Brain pericyte (primary cell): ENCODE results near the gene PCK1.
"Not testable (repeated sequence)": the region's sequence is repeated elsewhere in the genome, so short reads cannot be mapped to it uniquely, and the experiment has no call there.

Experiments
- DNase-seq: peaks from one replicate; pipeline ENCODE4 v3.0.0-alpha.2; 2012; ENCODE audit warnings: low read depth, low spot score

Gene PCK1

DNA sequence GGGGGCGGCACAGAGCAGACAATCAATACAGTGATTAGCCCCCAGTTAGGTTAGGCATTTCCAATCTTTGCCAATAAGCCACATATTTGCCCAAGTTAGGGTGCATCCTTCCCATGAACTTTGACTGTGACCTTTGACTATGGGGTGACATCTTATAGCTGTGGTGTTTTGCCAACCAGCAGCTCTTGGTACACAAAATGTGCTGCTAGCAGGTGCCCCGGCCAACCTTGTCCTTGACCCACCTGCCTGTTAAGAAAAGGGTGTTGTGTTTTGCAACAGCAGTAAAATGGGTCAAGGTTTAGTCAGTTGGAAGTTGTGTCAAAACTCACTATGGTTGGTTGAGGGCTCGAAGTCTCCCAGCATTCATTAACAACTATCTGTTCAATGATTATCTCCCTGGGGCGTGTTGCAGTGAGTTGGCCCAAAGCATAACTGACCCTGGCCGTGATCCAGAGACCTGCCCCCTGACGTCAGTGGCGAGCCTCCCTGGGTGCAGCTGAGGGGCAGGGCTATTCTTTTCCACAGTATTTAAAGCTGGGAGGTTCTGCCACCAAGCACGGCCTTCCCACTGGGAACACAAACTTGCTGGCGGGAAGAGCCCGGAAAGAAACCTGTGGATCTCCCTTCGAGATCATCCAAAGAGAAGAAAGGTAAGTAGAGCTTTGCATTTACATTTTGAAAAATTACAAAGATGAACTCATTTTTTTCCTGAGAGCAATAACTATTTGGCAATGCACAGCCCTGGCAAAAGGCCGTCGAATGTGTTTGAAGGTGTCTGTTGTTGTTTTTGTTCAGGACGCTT, at the start of gene PCK1:
PCK1 (plus strand) TSS at position 557 of the 802 bp plus-strand sequence. CDS start 302 bp downstream, outside the sequence.
- no peak for DNase-seq

DNA sequence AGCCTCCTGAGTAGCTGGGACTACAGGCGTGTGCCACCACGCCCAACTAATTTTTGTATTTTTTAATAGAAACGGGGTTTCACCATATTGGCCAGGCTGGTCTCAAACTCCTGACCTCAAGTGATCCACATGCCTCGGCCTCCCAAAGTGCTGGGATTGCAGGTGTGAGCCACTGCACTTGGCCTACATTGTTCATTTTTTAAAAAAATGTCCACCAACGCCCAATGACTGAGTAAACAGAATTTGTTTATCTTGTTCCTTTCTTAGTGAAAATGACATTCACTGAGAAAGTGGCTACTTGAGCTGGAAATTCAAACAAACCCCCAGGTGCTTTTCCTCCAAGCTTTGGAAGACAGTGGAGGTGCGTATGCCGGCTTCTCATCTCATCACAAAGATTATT, 49.2 kb upstream of the PCK1 start:
- not testable (repeated sequence) for DNase-seq

DNA sequence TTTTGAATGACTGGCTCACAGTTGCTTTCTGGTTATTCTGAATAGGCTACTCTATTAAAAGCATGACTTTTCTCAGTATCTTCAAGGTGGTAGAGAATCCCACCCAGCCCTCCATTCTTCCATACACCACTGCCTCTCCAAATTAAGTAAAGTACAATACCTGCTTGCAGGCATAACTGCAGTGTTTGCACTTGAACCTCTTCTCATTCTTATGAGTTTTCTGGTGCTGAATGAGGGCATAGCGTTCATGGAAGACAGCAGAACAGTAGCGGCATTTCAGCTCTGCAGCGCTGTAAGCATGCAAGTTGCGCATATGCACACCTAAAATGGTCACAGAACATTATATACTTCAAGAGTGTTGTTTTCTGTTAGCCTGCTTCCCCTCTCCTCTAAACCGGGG, 48.5 kb upstream of the PCK1 start:
- DNase-seq = no peak

DNA sequence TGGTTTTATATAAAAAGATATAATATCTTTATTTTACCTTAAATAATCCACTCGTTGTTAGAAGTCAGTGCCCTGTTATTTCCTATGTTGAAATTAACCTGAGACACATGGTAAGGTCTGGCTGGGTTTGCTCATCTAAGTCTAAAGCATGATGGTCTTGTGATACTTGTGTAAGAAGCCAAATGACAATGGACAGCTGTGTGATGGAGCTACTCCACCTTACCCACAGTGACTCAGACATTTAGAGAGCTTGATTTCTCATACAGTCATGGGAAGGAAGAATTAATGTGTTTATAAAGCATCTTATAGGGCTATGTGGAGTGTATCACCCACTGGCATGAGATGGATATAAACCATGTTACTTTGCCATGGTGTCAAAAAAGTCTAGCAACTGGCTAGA, 47.7 kb upstream of the PCK1 start:
- DNase-seq = no peak

DNA sequence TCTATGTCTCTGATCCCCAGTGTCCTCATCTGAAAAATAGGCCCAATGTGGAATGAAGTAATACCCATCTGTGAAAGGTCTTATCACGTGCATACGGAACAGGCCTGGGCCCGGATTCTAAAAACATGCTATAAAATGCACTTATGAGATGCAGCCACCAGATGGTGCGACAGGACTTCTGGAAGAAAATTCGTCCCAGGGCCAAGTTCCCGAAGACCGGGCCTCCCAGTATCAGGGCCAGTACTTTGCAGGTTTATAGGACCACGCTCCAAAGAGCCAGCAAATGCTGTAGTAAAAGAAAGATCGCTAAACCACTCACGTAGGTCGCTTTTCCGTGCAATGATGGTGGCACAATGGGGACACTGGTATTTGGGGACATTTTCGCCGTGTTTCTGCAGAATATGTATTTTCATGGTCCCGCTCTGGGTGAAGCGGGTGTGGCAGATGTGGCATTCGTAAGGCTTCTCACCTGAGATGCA, 46.6 kb upstream of the PCK1 start:
- no peak for DNase-seq

DNA sequence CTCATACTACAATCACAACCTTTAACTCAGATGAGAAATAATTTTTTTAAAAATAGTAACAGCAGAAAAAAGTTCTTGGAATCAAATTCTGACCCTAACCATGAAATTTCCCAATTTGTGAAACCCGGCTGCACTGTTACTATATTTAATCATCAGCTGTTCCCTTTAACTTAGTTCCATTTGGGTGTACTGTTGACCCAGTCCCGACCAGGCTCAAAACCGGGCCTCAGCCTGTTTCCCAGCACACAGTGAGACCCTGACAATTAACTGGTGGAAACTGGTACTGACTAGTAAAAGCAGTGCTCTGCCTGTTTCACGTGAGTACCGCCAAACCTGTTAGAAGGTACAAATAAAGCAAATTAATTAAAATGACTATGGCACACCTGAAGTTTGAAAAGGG, 43.0 kb upstream of the PCK1 start:
- DNase-seq = no peak

DNA sequence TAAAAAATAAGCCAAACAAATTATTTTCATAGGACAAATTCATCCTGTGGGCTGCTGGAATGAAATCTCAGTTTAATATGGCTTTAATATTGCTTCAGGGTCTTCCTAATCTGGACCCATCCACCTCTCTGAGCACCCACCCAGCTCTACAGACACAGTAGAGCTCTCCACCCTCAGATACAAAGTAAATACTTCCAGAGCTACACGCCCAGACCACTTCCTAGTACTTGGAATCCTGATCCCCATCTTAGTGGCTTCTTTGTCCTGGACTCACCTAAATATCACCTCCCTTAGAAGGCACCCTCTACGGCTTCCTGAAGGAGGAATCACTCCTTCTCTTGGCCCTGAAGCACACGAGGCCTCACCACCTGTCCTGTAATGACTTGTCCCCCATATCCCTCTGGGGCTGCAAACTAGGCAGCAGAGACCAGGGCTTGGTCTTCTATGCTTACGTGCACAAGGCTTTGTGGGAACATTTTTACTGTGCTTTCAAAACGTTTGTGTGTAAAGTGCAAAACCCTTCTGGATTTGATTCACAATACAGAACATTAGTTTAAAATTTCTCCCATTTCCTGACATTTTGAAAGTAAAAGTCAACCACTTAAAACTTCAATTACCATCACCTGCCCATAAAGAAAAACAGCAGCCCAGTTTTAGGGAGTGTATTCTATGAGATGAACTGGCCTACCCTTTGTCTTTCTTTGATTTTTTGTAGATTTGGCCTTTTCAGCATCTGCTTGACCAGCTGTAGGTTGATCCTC, 38.4 kb upstream of the PCK1 start:
- no peak for DNase-seq

DNA sequence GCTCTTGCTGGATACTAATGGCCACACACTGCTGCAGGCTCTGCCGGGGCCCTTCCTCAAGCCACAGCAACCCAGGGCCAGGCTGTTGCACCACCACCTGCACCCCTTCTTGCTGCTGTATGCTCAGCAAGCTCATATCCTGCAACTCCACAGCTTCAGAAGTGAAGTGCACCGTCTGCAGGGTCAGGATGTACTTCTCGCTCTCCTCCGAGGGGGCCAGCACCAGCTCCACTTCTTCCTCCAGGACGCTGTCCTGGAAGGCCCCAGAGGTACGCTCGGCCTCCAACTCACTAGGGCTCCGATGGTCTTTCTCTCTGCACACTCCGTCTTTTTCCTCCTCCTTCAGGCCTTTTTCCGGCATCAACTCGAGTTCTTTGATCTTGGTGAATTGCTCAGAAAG, 37.1 kb upstream of the PCK1 start:
- DNase-seq = no peak

DNA sequence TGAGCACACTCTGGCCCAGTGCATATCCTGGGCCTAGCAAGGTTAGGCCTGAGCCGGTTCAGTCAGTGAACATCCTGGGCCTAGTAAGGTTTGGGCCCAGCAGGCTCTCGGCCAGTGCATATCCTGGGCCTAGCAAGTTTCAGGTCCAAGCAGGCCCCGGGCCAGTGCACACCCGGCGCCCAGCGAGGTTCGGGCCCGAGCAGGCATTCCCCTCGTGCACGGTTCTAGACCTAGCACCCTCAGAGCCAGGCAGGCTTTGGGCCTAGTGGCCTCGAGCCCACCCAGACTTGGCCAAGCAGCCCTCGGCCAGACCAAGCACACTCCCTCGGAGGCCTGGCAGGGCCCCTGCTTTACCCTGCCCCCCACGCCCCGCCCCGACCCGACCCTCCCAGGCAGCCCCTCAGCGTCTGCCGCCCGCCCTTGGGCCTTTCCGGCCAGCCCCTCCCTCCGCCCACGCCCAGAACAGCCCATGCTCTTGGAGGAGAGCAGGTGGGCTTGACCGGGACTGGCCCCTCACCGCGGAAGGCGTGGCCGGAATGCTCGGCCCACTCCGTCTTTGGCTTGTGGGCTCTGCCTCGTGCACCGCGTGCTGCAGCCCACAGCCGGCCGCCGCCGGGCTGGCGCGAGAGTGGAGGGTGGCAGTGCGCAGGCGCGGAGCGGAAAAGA, 36.3 kb upstream of the PCK1 start, which contains the start of gene CTCFL:
CTCFL (minus strand) TSS at position 630 of the 666 bp plus-strand sequence. CDS start 935 bp downstream, outside the sequence.
- no peak for DNase-seq

DNA sequence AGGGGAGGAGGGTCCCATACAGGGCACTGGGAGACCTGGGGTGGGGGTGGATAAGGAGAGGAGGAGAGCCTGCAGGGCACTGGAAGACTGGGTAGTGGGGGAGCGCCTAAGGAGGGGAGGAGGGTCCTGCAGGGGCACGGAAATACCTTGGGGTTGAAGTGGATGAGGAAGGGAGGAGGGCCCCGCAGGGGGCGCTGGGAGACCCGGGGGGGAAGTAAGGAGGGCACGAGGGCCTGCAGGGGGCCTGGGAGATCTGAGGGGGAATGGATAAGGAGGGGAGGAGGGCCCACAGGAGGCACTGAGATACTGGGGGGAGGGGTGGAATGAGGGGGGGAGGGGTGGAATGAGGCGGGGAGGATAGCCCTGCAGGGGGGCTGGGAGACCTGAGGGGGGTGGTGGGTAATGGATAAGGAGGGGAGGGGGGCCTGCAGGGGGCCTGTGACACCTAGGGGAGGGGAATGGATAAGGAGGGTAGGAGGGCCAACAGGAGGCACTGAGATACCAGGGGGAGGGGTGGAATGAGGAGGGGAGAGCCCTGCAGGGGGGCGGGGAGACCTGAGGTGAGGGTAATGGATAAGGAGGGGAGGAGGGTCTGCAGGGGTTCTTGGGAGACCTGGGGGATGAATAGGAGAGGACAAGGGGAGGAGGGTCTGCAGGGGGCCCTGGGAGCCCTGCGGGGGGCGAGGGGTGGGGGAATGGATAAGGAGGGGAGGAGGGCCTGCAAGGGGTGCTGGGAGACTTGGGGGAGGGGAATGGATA, 35.4 kb upstream of the PCK1 start:
- DNase-seq = no peak

DNA sequence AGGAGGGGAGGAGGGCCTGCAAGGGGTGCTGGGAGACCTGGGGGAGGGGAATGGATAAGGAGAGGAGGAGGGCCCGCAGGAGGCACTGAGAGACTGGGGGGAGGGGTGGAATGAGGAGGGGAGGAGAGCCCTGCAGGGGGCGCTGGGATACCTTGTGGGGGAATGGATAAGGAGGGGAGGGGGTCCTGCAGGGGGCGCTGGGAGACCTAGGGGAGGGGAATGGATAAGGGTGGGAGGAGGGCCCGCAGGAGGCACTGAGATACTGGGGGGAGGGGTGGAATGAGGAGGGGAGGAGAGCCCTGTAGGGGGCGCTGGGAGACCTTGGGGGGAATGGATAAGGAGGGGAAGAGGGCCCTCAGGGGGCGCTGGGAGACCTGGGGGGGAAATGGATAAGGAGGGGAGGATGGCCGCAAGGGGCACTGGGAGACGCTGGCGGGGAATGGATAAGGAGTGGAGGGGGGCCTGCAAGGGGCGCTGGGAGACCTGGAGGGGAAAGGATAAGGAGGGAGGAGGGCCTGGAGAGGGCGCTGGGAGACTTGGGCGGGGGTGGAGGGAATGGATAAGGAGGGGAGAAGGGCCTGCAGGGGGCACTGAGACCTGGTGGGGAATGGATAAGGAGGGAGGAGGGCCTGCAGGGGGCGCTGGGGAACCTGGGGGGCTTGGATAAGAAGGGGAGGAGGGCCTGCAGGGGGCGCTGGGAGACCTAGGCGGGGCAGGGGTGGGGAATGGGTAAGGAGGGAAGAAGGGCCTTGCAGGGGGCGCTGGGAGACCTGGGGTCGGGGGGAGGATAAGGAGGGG, 34.6 kb upstream of the PCK1 start:
- DNase-seq = no peak

DNA sequence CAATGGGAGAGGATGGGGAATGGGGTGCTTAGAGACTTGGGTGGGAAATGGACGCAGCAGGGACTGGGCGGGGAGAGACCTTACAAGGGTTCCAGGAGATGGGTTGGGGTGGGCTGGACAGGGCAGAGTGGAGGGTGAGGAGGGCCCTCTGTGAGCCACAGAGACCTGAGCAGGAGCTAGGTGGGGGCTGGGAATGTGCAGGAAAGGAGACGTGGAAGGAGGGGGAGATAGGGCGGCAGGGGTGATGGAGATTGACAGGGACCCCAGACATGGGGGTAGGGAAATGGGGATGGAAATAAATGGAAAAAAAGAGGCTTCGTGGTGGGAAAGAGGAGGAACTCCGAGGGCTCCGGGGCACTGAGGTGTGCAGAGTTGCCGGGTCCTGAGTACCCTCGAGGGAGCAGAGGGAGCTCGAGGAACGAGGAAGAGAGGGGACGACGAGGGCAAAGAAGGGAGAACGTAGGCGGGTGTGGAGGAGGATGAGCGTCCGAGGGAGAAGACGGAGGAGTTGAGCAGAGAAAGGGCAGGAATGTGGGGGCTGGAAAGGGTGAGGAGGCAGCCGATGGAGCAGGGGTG, 33.9 kb upstream of the PCK1 start:
- no peak for DNase-seq

DNA sequence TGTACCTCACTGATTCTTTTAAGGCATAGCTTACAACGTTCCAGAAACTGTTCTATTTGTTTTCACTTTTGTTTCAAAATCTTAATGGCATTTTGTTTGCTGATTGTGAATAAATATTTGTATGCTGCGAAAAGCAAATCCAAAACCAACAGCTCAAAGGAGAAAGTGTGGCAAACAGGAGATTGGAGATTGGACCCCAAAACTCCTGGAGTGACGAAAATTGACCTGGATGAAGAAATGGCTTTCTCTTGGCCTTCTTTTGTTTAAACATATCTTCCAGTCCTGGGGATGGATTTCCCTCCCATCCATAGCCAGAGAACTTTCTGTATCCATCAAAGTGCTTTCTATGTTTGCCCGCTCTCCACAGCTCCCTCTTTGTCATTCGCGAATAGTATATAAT, 33.2 kb upstream of the PCK1 start:
- DNase-seq = no peak

DNA sequence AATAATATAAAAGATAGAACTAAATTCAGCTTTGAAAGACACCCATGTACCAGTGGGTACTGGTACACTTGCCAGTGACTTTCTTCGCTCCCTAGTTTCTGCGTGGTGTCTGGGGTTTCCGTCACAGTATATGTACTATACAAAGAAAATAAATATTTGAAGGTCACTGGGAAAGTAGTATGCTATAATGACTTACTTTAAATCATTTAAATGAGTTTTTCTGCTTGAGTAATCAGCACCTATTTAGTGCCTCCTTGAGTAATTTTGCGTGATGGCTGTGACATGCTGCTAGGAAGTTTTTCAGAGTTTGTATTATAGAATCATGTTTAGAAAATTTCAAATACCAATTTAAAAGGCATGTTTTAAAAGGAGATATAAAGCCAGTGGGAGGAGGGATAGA, 32.8 kb upstream of the PCK1 start:
- DNase-seq = no peak

DNA sequence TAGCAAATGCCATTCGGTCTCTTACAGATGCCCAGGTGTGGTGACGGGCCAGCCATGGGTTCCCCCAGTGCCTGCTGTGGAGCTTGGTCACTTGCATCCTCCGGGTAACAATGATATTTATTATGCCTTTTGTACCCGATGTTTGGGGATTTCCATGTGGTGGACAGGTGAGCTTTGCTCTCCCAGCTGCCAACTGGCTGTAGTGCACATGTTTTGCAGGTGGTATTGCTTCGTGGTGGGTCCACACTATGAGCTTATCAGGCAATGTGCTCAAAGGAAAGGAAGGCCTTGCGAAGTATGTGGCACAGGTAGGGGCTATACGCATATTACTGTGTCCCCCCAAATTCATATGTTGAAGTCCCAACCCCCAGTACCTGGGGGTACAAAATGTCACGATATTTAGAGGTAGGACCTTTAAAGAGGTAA, 31.7 kb upstream of the PCK1 start:
- DNase-seq = no peak

DNA sequence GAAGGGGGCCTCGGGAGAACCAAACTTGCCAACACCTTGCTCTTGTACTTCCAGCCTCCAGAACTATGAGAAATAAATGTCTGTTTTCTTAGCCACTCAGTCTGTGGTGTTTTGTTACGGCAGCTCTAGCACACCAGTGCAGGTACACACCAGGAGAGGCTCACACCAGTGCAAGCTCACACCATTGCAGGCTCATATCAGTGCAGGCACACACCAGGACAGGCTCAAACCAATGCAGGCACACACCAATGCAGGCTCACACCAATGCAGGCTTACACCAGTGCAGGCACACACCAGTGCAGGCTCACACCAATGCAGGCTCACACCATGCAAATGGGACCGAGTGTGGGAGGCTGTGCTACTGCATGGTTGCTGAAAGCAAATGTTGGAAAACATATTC, 31.1 kb upstream of the PCK1 start:
- no peak for DNase-seq

DNA sequence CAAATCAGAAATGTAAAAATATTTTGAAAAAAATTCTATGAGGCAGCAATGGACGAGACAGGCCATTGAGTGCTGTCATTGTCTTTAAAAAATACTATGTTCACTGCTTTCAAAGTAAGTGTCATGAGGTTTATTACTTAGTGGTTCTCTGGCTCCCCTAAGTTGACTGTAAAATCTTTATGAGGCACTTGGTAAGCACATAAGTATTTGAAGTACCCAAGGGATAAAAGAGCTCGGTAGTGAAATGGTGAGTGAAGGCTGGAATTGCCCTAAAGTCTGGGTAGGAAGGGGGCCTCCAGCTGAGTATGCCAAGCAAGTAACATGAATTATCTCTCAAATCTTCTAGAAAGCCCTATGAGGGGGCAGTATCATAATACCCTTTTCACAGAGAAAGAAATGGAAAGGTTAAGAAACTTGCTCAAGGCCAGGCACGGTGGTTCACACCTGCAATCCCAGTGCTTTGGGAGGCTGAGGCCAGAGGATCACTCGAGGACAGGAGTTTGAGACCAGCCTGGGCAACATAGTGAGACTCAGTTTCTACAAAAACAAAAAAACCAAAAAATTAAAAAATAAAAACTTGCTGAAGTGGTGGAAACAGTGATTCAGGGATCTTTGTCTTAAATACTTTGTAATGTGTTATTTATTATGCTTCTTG, 30.5 kb upstream of the PCK1 start:
- DNase-seq = no peak

DNA sequence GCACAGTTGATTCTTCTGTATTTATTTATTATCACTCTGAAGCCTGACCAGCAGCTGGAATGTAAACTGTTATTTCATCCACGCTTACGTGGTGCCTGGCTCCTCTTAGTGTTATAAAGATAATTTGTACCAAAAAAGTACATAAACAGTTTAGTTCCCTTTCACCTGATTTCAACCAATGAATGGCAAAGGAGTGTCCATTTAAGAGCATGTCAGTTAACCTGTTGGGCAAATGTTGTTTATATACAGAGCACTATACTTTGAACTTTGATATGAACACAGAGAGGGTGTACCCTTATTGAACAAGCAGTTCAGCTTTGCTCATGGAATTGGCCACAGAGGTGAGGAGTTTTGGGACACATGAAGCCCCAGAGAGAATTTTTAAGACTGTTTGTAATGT, 28.8 kb upstream of the PCK1 start:
- DNase-seq = no peak

DNA sequence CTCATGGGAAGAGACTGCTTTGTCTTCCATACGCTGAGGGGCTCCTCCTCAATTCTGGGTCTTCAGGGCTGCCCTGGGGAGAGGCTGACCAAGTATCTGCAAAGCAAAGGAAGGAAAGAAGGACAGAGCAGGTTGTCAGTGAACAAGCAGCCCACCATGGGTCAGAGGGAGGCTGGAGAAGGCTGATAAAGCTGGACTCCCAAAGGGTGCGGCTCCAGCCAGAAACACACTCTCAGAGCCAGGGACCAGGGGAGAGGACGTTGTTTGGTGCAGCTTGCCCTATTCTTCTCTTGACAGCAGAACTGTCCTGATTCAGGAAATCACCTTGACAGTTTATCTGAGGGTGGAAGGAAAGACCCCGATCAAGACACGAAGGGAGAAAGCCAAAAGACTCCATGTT, 25.6 kb upstream of the PCK1 start:
- DNase-seq = no peak
